Measurements from ENCODE around the gene E2F3. TPM values are rescaled to one million over a fixed set of nuclear protein-coding genes. Genes with fewer than 3 reads are reported as not detected.
"Not testable (repeated sequence)": the region's sequence is repeated elsewhere in the genome, so short reads cannot be mapped to it uniquely, and the experiment has no call there.

The E2F3 gene
- total RNA-seq, 1 experiment from 2014 or later, result 15.4 TPM

DNA sequence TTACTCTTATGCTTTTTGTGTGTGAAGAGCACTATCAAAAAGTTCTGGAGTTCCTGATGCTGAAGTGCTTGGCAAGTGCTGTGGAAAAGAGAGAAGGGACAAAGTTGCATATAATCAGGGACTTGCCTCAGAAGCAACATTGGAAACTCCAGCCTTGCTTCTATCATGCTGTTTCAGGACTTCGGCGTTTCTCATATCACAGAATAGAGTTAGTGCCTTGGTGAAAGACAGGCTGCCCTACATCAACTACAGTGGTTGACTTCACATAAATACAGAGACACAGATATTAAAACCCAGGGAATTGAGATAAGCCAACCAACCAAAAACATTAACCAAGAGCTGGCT is 96.3 kb downstream of the E2F3 start:
- BruUV-seq (replicated peaks), result no TSS peak
- Histone ChIP-seq H3K4me1 (no peaks in the 10 kb centered on the region), H3K4me3 (ENCODE audit: low read depth, low read length) (no peak overlapping the region), H3K9me3 (no peaks in the 10 kb centered on the region), H3K27me3 (replicated peaks; ENCODE audit: control insufficient read depth, insufficient read depth, low read length) (no peaks in the 10 kb centered on the region), H3K36me3 (ENCODE audit: control insufficient read depth, insufficient read depth, low read length) (no peaks in the 10 kb centered on the region)
- TF ChIP-seq, protein P1, sequence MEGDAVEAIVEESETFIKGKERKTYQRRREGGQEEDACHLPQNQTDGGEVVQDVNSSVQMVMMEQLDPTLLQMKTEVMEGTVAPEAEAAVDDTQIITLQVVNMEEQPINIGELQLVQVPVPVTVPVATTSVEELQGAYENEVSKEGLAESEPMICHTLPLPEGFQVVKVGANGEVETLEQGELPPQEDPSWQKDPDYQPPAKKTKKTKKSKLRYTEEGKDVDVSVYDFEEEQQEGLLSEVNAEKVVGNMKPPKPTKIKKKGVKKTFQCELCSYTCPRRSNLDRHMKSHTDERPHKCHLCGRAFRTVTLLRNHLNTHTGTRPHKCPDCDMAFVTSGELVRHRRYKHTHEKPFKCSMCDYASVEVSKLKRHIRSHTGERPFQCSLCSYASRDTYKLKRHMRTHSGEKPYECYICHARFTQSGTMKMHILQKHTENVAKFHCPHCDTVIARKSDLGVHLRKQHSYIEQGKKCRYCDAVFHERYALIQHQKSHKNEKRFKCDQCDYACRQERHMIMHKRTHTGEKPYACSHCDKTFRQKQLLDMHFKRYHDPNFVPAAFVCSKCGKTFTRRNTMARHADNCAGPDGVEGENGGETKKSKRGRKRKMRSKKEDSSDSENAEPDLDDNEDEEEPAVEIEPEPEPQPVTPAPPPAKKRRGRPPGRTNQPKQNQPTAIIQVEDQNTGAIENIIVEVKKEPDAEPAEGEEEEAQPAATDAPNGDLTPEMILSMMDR (IDR thresholded peaks at IDR 0.05; ENCODE audit: insufficient read depth in 1 of 2, low read depth in 1 of 2, low read length in 1 of 2, severe bottlenecking in 1 of 2, unreplicated experiment in 1 of 2), result no peak
- ChIA-PET CTCF (no interaction called here), POLR2A (no interaction called here)
- Mint-ChIP-seq H3K27me3 (ENCODE audit: insufficient read depth, unreplicated experiment) (no peaks in the 10 kb centered on the region), H3K36me3 (ENCODE audit: insufficient read depth, unreplicated experiment) (peaks cover 5% of the 10 kb centered on the region), H3K4me3 (ENCODE audit: unreplicated experiment) (no peak overlapping the region), H3K4me1 (ENCODE audit: low read depth, unreplicated experiment) (no peaks in the 10 kb centered on the region), H3K9me3 (ENCODE audit: unreplicated experiment) (no peaks in the 10 kb centered on the region), H3K27ac (ENCODE audit: unreplicated experiment) (no peak overlapping the region)
- intact Hi-C loops (cut with micrococcal nuclease; ENCODE audit: unreplicated experiment), result no loop called here
- DNase-seq, result no peak

DNA sequence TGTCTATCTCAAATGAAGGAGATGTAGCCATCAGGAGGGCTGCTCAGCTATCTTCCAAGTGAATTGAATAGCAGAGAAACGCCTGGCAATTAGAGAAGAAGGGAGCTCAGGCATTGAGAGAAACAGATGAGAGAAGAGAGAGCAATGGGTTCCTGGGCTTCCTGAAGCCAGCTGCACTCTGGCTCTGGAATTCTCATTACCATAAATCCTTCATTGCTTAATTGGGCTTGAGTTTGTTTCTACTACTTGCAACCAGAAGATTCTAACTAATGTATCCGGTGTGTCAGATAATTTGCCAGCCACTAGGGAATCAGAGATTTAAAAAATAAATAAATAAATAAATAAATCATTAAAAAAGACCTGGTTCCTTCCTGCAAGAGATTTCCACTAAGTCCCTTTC is 107.5 kb downstream of the E2F3 start:
- no TSS peak for BruUV-seq (replicated peaks)
- DNase-seq, result no peak
- Mint-ChIP-seq H3K9me3 (ENCODE audit: unreplicated experiment) (no peaks in the 10 kb centered on the region), H3K4me1 (ENCODE audit: low read depth, unreplicated experiment) (no peaks in the 10 kb centered on the region), H3K36me3 (ENCODE audit: insufficient read depth, unreplicated experiment) (no peaks in the 10 kb centered on the region), H3K27me3 (ENCODE audit: insufficient read depth, unreplicated experiment) (peaks cover 3% of the 10 kb centered on the region), H3K27ac (ENCODE audit: unreplicated experiment) (no peak overlapping the region), H3K4me3 (ENCODE audit: unreplicated experiment) (no peak overlapping the region)
- POLR2A ChIA-PET, result no interaction called here
- Histone ChIP-seq H3K36me3 (ENCODE audit: control insufficient read depth, insufficient read depth, low read length) (no peaks in the 10 kb centered on the region), H3K4me1 (no peaks in the 10 kb centered on the region), H3K9me3 (no peaks in the 10 kb centered on the region), H3K4me3 (ENCODE audit: low read depth, low read length) (no peak overlapping the region), H3K27me3 (replicated peaks; ENCODE audit: control insufficient read depth, insufficient read depth, low read length) (no peaks in the 10 kb centered on the region)
- TF ChIP-seq, protein P1 (IDR thresholded peaks at IDR 0.05; ENCODE audit: insufficient read depth in 1 of 2, low read depth in 1 of 2, low read length in 1 of 2, severe bottlenecking in 1 of 2, unreplicated experiment in 1 of 2), result no peak
- CTCF ChIA-PET, result no interaction called here
- intact Hi-C loops (cut with micrococcal nuclease; ENCODE audit: unreplicated experiment), result no loop called here

DNA sequence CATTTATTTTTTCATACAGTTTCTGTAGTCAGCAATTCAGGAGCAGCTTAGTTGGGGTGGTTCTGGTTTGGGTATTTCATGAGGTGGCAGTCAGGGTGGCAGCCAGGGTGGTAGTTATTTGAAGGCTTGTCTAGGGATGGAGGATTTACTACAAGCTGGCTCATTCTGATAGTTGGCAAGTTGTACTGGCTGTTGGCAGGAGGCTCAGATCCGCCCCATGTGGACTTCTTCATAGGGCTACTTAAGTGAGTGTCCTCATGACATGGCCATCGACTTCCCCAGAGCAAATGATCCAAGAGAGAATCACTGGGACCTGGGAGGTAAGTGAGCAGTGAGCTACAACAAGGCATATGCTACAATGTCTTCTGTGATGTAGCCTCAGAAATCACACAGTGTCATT is 110.2 kb downstream of the E2F3 start:
- intact Hi-C loops (cut with micrococcal nuclease; ENCODE audit: unreplicated experiment), result no loop called here
- no peaks in the 10 kb centered on the region for H3K9me3 ChIP-seq
- TF ChIP-seq, protein P1 (IDR thresholded peaks at IDR 0.05; ENCODE audit: insufficient read depth in 1 of 2, low read depth in 1 of 2, low read length in 1 of 2, severe bottlenecking in 1 of 2, unreplicated experiment in 1 of 2), result no peak
- Mint-ChIP-seq H3K4me1 (ENCODE audit: low read depth, unreplicated experiment) (no peaks in the 10 kb centered on the region), H3K9me3 (ENCODE audit: unreplicated experiment) (no peaks in the 10 kb centered on the region), H3K27me3 (ENCODE audit: insufficient read depth, unreplicated experiment) (no peaks in the 10 kb centered on the region), H3K4me3 (ENCODE audit: unreplicated experiment) (no peak overlapping the region), H3K27ac (ENCODE audit: unreplicated experiment) (no peak overlapping the region), H3K36me3 (ENCODE audit: insufficient read depth, unreplicated experiment) (no peaks in the 10 kb centered on the region)
- no peak for DNase-seq
- POLR2A ChIA-PET, result no interaction called here
- no TSS peak for BruUV-seq (replicated peaks)
- no peaks in the 10 kb centered on the region for H3K36me3 ChIP-seq (ENCODE audit: control insufficient read depth, insufficient read depth, low read length)
- no peaks in the 10 kb centered on the region for H3K27me3 ChIP-seq (replicated peaks; ENCODE audit: control insufficient read depth, insufficient read depth, low read length)
- no peaks in the 10 kb centered on the region for H3K4me1 ChIP-seq
- CTCF ChIA-PET, result interaction anchor here (0.7 kb wide), 1 partner anchor 292 kb away, joined by 5 read pairs; no protein-coding TSS in a partner anchor
- no peak overlapping the region for H3K4me3 ChIP-seq (ENCODE audit: low read depth, low read length)

DNA sequence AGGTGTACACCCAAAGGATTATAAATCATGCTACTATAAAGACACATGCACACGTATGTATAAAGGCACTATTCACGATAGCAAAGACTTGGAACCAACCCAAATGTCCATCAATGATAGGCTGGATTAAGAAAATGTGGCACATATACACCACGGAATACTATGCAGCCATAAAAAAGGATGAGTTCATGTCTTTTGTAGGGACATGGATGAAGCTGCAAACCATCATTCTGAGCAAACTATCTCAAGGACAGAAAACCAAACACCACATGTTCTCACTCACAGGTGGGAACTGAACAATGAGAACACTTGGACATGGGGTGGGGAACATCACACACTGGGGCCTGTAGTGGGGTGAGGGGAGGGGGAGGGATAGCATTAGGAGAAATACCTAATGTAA is 123.5 kb downstream of the E2F3 start:
- H3K27me3 Mint-ChIP-seq (ENCODE audit: insufficient read depth, unreplicated experiment), result peaks cover 11% of the 10 kb centered on the region
- intact Hi-C loops (cut with micrococcal nuclease; ENCODE audit: unreplicated experiment); H3K4me1 ChIP-seq; H3K27me3 ChIP-seq (replicated peaks; ENCODE audit: control insufficient read depth, insufficient read depth, low read length); H3K4me3 ChIP-seq (ENCODE audit: low read depth, low read length); H3K9me3 Mint-ChIP-seq (ENCODE audit: unreplicated experiment); CTCF ChIA-PET; H3K4me3 Mint-ChIP-seq (ENCODE audit: unreplicated experiment); H3K9me3 ChIP-seq; DNase-seq; BruUV-seq (replicated peaks); POLR2A ChIA-PET; H3K27ac Mint-ChIP-seq (ENCODE audit: unreplicated experiment); H3K36me3 ChIP-seq (ENCODE audit: control insufficient read depth, insufficient read depth, low read length); H3K4me1 Mint-ChIP-seq (ENCODE audit: low read depth, unreplicated experiment); H3K36me3 Mint-ChIP-seq (ENCODE audit: insufficient read depth, unreplicated experiment): not testable (repeated sequence)

Measured in Caco-2 (cell line).